DMS114 treated with DMSO at 0.1 percent for 48 hours (cell line): Measurements from ENCODE around the gene CDC42BPB.

Experiments
- DNase-seq: peaks from one replicate; lab custom pipeline; 2025; ENCODE audit not compliant: unreplicated experiment; lab: John Stamatoyannopoulos, UW

The CDC42BPB gene

GRCh38 chr14:102948698-102949061, 108.7 kb downstream of the CDC42BPB start:
- no peak for DNase-seq

GRCh38 chr14:102947321-102948103, 109.8 kb downstream of the CDC42BPB start:
- no peak for DNase-seq

- no peak for DNase-seq
Measured at GRCh38 chr14:102945346-102946130, 111.8 kb downstream of the CDC42BPB start.

- DNase-seq = no peak
Measured at GRCh38 chr14:102944448-102945330, 112.7 kb downstream of the CDC42BPB start.

- DNase-seq = no peak
Measured at GRCh38 chr14:102943979-102944378, 113.4 kb downstream of the CDC42BPB start.

GRCh38 chr14:102943454-102943853, 113.9 kb downstream of the CDC42BPB start:
- DNase-seq = no peak

- DNase-seq = no peak
Measured at GRCh38 chr14:102942069-102942468, 115.3 kb downstream of the CDC42BPB start.

GRCh38 chr14:102941419-102942011, 115.8 kb downstream of the CDC42BPB start:
- no peak for DNase-seq

- no peak for DNase-seq
Measured at GRCh38 chr14:102940729-102941362, 116.5 kb downstream of the CDC42BPB start.

- DNase-seq = no peak
Measured at GRCh38 chr14:102939820-102940561, 117.4 kb downstream of the CDC42BPB start.

- no peak for DNase-seq
Measured at GRCh38 chr14:102939329-102939728, 118.0 kb downstream of the CDC42BPB start.

- no peak for DNase-seq
Measured at GRCh38 chr14:102938191-102938590, 119.2 kb downstream of the CDC42BPB start.

- DNase-seq = no peak
Measured at GRCh38 chr14:102937331-102938175, 119.8 kb downstream of the CDC42BPB start.

- no peak for DNase-seq
Measured at GRCh38 chr14:102935756-102936155, 121.6 kb downstream of the CDC42BPB start.

GRCh38 chr14:102933618-102934231, 123.6 kb downstream of the CDC42BPB start:
- DNase-seq = no peak

GRCh38 chr14:102932484-102933248, 124.7 kb downstream of the CDC42BPB start:
- DNase-seq = no peak

- no peak for DNase-seq
Measured at GRCh38 chr14:102931580-102932285, 125.6 kb downstream of the CDC42BPB start.
